Transverse colon (tissue), 4 donors: ENCODE results near the gene DYNAP. TPM values are rescaled to one million over a fixed set of nuclear protein-coding genes. Genes with fewer than 3 reads are reported as not detected.

Experiments
- DNase-seq: peaks from one replicate; pipeline ENCODE4 v3.0.0-alpha.2; 2019
- H3K27ac ChIP-seq, 4 donors: fragments of 200-600 bp; sonication (generic); 2 replicates each; pipeline ENCODE4 v1.5.1; 2016 to 2018; ENCODE audit warnings: inconsistent platforms in 4 of 4
- H3K27me3 ChIP-seq: fragments of 200-600 bp; sonication (generic); 2 replicates; pipeline ENCODE4 v1.5.1; 2017; ENCODE audit warnings: inconsistent platforms
- H3K36me3 ChIP-seq, 4 donors: fragments of 200-600 bp; sonication (generic); 2 replicates each; pipeline ENCODE4 v1.5.1; 2017 to 2019; ENCODE audit warnings: inconsistent platforms in 4 of 4
- H3K4me1 ChIP-seq, 4 donors: fragments of 200-600 bp; sonication (generic); 2 replicates each; pipeline ENCODE4 v1.5.1; 2017 to 2020; ENCODE audit warnings: inconsistent platforms in 4 of 4
- H3K4me3 ChIP-seq, 4 donors: fragments of 200-600 bp; sonication (generic); 1 replicate in 1 of 4; 2 replicates in 3 of 4; pipeline versions ENCODE4 v1.5.1 to v1.6.1; 2017 to 2019; ENCODE audit warnings: inconsistent platforms in 4 of 4
- H3K9me3 ChIP-seq, 2 donors: fragments of 200-600 bp; sonication (generic); 2 replicates each; pipeline ENCODE4 v1.5.1; 2017 to 2019; ENCODE audit warnings: inconsistent platforms in 2 of 2
- CTCF ChIP-seq, 5 experiments: fragments of 200-600 bp in 3 of 5; fragments of 450-650 bp in 2 of 5; sonication (generic) in 3 of 5; IDR thresholded peaks; 1 replicate in 2 of 5; 2 replicates in 3 of 5; pipeline ENCODE4 v1.5.1; 2016 to 2017; ENCODE audit warnings: antibody characterized with exemption in 5 of 5, inconsistent platforms in 3 of 5, mild to moderate bottlenecking in 2 of 5, moderate library complexity in 1 of 5
- EP300 ChIP-seq: sonication (generic); formaldehyde crosslinking; IDR thresholded peaks from one replicate; pipeline ENCODE4 v1.6.1; 2017; ENCODE audit warnings: antibody characterized with exemption, low read depth
- POLR2A ChIP-seq: fragments of 450-650 bp; IDR thresholded peaks from one replicate; pipeline ENCODE4 v1.6.1; 2016; ENCODE audit warnings: antibody characterized with exemption, mild to moderate bottlenecking, moderate library complexity
- POLR2AphosphoS5 ChIP-seq, 3 donors: sonication (generic); formaldehyde crosslinking; IDR thresholded peaks; one replicate each; pipeline ENCODE4 v1.6.1; 2016; ENCODE audit warnings: antibody characterized with exemption in 3 of 3
- WGBS, 2 donors: methylation state at CpG; one replicate each; pipeline ENCODE4 v1.1.5; 2018; ENCODE audit warnings: low coverage in 1 of 2; 5-methylcytosine and 5-hydroxymethylcytosine counted together
- in situ Hi-C, 4 donors: fragments of 200-750 bp; cut with MboI; loops; one replicate each; pipeline versions ENCODE4 v1.15.0 to v1.15.1; 2017; ENCODE audit warnings: low sequenced_read_pairs in 3 of 4, low pct_ligation_motif_present in 1 of 4, low pct_unique_long_range_greater_than_20kb in 1 of 4
- intact Hi-C: fragments of 100-400 bp; cut with DNase I; formaldehyde crosslinking; loops from one replicate; pipeline ENCODE4 v1.15.1; 2023; ENCODE audit warnings: low total_unique reads
- total RNA-seq, 4 donors: library from RNA; depleted of rRNA; stranded (reverse); fragments of >200 nt; gene quantifications; one replicate each; pipeline ENCODE4 v1.1.0, GENCODE V29; 2016

Gene DYNAP, protein sequence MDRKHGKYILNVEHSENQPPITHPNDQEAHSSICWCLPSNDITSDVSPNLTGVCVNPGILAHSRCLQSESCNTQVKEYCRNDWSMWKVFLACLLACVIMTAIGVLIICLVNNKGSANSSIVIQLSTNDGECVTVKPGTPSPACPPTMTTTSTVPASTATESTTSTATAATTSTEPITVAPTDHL
- not detected for total RNA-seq

- H3K4me1 ChIP-seq = no peaks in the 10 kb centered on the region
- H3K4me3 ChIP-seq = no peak within 1 kb of the TSS
- DNase-seq = no peak
- TF ChIP-seq CTCF (IDR thresholded peaks at IDR 0.05) (no peak), EP300 (no peak), POLR2AphosphoS5 (IDR thresholded peaks at IDR 0.05) (no peak), POLR2A (no peak)
- H3K27me3 ChIP-seq = no peaks in the 10 kb centered on the region
- H3K27ac ChIP-seq = no peak within 1 kb of the TSS
- no peaks in the 10 kb centered on the region for H3K36me3 ChIP-seq
- 79 to 88% methylated on average over 5 of the region's 5 CpGs for WGBS, 2 donors
- no peaks in the 10 kb centered on the region for H3K9me3 ChIP-seq
- intact Hi-C loops = no loop called here
- in situ Hi-C loops = no loop called here
Observed at GRCh38 chr18:54590945-54591344, at the start of gene DYNAP. Gene DYNAP (plus strand): TSS chr18:54591245. CDS start chr18:54591283, 38 bp downstream.

- intact Hi-C loops = no loop called here
Observed at GRCh38 chr18:54551590-54551989, 39.5 kb upstream of the DYNAP start.

GRCh38 chr18:54555286-54555685 lies 35.8 kb upstream of the DYNAP start:
- peaks cover 0 to 3% of the 10 kb centered on the region in 2 donors for H3K9me3 ChIP-seq
- TF ChIP-seq POLR2AphosphoS5 (IDR thresholded peaks at IDR 0.05) = no peak
- no peak for TF ChIP-seq POLR2A
- TF ChIP-seq CTCF (IDR thresholded peaks at IDR 0.05) = no peak
- no peak for TF ChIP-seq EP300
- DNase-seq = no peak
- WGBS, 2 donors = 78 to 90% methylated on average over 2 of the region's 2 CpGs
- no peak overlapping the region for H3K4me3 ChIP-seq
- intact Hi-C loops (no loop called here), in situ Hi-C loops (no loop called here)
- H3K27me3 ChIP-seq = no peaks in the 10 kb centered on the region
- no peaks in the 10 kb centered on the region for H3K36me3 ChIP-seq
- no peak overlapping the region for H3K27ac ChIP-seq
- no peaks in the 10 kb centered on the region for H3K4me1 ChIP-seq

More at GRCh38 chr18:54551590-54551989, 39.5 kb upstream of the DYNAP start:
- Histone ChIP-seq H3K4me1 (no peaks in the 10 kb centered on the region), H3K9me3 (peaks cover 0 to 3% of the 10 kb centered on the region in 2 donors), H3K27me3 (no peaks in the 10 kb centered on the region), H3K36me3 (no peaks in the 10 kb centered on the region), H3K27ac (no peak overlapping the region), H3K4me3 (no peak overlapping the region)
- TF ChIP-seq EP300 = no peak
- no peak for TF ChIP-seq POLR2AphosphoS5 (IDR thresholded peaks at IDR 0.05)
- TF ChIP-seq POLR2A = no peak
- TF ChIP-seq CTCF (IDR thresholded peaks at IDR 0.05) = no peak
- 79 to 97% methylated on average over 1 of the region's 1 CpG for WGBS, 2 donors
- no peak for DNase-seq
- in situ Hi-C loops = no loop called here

DNA sequence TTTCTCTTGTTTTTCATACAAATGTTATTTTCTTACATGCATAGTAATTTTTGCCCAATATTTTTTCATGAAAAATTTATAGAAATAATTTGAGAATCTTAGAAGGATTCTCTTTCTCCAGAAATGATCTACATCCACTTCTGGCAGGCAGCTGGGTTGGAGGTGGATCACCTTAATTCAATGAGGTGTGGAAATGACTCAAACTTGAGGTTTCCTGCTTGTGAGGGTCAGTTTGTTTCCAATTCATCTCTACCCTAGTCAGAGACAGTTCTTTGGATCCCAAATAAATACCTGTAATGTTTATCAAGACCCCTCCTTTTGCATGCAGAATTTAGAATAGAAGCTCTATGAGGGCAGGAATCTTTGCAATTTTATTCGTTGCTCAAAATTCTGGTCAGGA lies 35.0 kb upstream of the DYNAP start:
- H3K4me3 ChIP-seq = no peak overlapping the region
- in situ Hi-C loops (no loop called here), intact Hi-C loops (no loop called here)
- no peaks in the 10 kb centered on the region for H3K4me1 ChIP-seq
- DNase-seq = no peak
- WGBS, 2 donors = 79 to 83% methylated on average over 1 of the region's 1 CpG
- TF ChIP-seq POLR2A (no peak), EP300 (no peak), POLR2AphosphoS5 (IDR thresholded peaks at IDR 0.05) (no peak), CTCF (IDR thresholded peaks at IDR 0.05) (no peak)
- no peaks in the 10 kb centered on the region for H3K36me3 ChIP-seq
- H3K9me3 ChIP-seq = peaks cover 0 to 2% of the 10 kb centered on the region in 2 donors
- no peaks in the 10 kb centered on the region for H3K27me3 ChIP-seq
- no peak overlapping the region for H3K27ac ChIP-seq
